Kidney epithelial cell (primary cell): ENCODE results near the gene KIFBP. TPM values are rescaled to one million over a fixed set of nuclear protein-coding genes. Genes with fewer than 3 reads are reported as not detected.

Experiments used
- DNase-seq: peaks from one replicate; pipeline ENCODE4 v3.0.0-alpha.2; 2010; ENCODE audit warnings: low read depth
- H3K27me3 ChIP-seq: 2 replicates; pipeline ENCODE4 v1.6.0; 2011; ENCODE audit warnings: low read length; ENCODE audit not compliant: control insufficient read depth, insufficient read depth
- H3K36me3 ChIP-seq: 2 replicates; pipeline ENCODE4 v1.5.1; 2011; ENCODE audit warnings: low read length; ENCODE audit not compliant: control insufficient read depth, insufficient read depth
- H3K4me3 ChIP-seq: 2 replicates; pipeline ENCODE4 v1.5.1; 2011; ENCODE audit warnings: low read depth, mild to moderate bottlenecking, control low read depth, low read length
- CTCF ChIP-seq: IDR thresholded peaks from 2 replicates; pipeline ENCODE4 v1.5.1; 2011; ENCODE audit warnings: mild to moderate bottlenecking, moderate library complexity, low read length, control low read depth, inconsistent platforms; ENCODE audit not compliant: insufficient read depth, poor library complexity, severe bottlenecking
- total RNA-seq: library from RNA; depleted of rRNA; stranded (reverse); fragments of >200 nt; gene quantifications from 2 replicates; pipeline ENCODE4 v1.2.3, GENCODE V29; 2015

KIFBP gene
- total RNA-seq, 1 donor from 2014 or later: 36.9 TPM

DNA sequence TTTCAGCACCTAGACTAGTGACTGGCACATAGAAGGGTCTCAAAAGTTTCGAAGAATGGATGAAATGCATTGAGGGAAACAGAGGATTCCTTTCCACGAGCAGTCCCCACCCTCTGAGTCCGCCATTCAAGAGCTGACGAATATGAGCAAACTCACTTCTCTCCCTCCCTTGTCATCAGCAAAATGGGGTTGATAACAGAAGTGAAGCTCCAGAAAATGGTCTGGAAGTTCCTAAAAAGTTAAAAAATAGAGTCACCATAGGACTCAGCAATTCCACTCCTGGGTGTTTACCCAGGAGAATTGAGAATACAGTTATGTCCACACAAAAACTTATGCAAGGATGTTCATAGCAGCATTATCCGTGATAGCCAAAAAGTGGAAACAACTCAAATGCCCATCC lies 74.3 kb downstream of the KIFBP start:
- Histone ChIP-seq H3K36me3 (no peaks in the 10 kb centered on the region), H3K27me3 (no peaks in the 10 kb centered on the region), H3K4me3 (no peak overlapping the region)
- DNase-seq: no peak
- TF ChIP-seq CTCF: no peak

DNA sequence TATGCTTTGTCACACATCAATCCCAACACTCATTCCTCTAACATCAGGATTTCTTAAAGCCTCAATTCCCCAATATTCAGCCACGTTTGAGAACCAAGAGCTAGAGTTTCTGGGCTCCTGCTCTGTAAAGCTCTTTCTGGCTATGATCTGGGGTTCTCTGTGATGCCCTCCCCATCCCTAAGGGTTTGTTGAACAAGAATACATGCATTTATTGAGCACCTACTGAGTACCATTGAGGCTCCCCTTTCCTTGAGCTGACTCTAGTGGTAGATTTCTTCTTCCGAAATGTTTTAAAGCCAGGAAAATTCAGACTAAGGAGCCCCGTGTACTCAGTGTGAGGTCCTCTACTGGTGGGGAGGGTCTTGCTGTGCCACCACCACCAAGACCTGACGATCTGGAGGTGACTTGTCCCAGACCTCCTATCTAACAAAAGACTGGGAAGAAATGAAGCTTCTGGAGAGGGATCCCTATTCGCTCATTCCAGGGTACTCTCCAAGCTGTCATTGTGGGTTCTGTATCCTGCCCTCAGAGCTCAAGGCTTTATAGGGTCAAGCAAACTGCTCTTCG lies 76.2 kb downstream of the KIFBP start:
- DNase-seq: no peak

DNA sequence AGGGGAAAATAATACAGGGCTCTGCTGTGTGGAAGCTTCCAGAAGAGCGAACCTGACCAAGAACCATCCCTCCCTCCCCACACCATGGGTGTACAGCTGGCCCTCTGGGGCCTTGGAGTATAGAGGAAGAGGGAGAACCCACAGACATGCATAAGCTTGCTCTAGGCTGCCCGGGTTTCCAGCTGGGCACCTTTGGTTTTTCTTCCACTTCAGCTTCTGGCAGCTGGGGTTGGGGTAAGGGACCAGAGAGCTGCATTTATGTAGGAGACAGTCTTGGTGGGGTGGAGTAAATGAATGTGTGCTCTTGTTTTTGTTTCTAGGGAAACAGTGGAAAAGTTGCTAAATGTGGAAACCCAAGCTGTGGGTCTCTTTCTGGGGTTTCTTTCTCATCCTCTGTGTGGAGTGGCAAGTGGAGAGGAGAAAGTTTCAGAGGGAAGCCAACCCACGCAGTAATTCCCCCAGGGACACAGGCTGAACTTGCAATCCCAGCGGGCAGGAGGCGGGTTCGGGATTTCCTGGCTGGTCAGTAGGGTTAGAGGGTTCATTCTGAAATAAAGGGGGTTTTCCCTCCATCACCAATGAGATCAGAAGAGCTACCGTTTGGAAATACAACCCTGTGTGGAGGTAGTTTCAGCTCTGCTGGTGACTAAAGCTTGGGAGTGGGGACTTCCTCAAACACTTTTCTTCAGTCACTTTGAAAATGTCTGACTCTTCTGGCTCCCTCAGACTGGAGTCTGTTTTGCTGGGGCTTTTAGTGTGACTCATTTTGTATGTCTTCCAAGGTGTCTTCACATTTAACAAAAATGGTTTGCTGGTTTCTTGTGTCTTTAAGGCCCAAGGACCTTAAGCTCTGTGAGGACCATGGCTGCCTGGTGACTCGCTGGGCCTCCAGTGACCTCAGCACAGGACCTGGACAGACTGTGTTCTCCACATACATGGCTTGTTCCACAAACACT lies 77.1 kb downstream of the KIFBP start:
- no peak for DNase-seq
- no peak for TF ChIP-seq CTCF
- Histone ChIP-seq H3K36me3 (no peaks in the 10 kb centered on the region), H3K4me3 (no peak overlapping the region), H3K27me3 (no peaks in the 10 kb centered on the region)

More for the DNA sequence above, 76.2 kb downstream of the KIFBP start:
- no peaks in the 10 kb centered on the region for H3K36me3 ChIP-seq
- H3K27me3 ChIP-seq: no peaks in the 10 kb centered on the region
- TF ChIP-seq CTCF: no peak
- no peak overlapping the region for H3K4me3 ChIP-seq

Other genes starting within 250 kb of the KIFBP start
- gene STOX1, start 161.3 kb upstream of the KIFBP start, total RNA-seq: 0.21 and 0.71 TPM in 2 replicates
- 34.3 and 34.7 TPM in 2 replicates for gene DDX50, start 87.5 kb upstream of the KIFBP start, total RNA-seq
- 104 and 112 TPM in 2 replicates for gene DDX21, start 32.6 kb upstream of the KIFBP start, total RNA-seq
- gene SRGN, start 99.3 kb downstream of the KIFBP start, total RNA-seq: 1.5 and 3.0 TPM in 2 replicates
- gene VPS26A, start 135.4 kb downstream of the KIFBP start, total RNA-seq: 45.0 and 48.7 TPM in 2 replicates
- gene SUPV3L1, start 191.4 kb downstream of the KIFBP start, total RNA-seq: 36.1 and 41.2 TPM in 2 replicates
- gene HKDC1, start 231.5 kb downstream of the KIFBP start, total RNA-seq: 125 and 126 TPM in 2 replicates